CD4-positive, alpha-beta memory T cell (primary cell): ENCODE measurements around the gene PAX7. TPM values are rescaled to one million over a fixed set of nuclear protein-coding genes. Genes with fewer than 3 reads are reported as not detected.

Experiments used
- polyA plus RNA-seq, 2 donors: library from polyadenylated mRNA; unstranded; fragments of 300-500 nt; fragmentation: Illumina TruSeq; gene quantifications; one replicate each; pipeline ENCODE4 v1.2.3, GENCODE V29; 2021
- total RNA-seq, 2 experiments: library from RNA; stranded (reverse); gene quantifications; one replicate each; pipeline ENCODE4 v1.2.3, GENCODE V29; 2021

The PAX7 gene
- total and polyA plus RNA-seq, 4 experiments from 2014 or later = not detected

Other genes with a start within 250 kb of the PAX7 start
- not detected for gene KLHDC7A, start 149.9 kb upstream of the PAX7 start, total RNA-seq
- not detected for gene KLHDC7A, start 149.9 kb upstream of the PAX7 start, polyA plus RNA-seq
- gene TAS1R2, start 228.8 kb downstream of the PAX7 start, total RNA-seq = not detected
- not detected for gene TAS1R2, start 228.8 kb downstream of the PAX7 start, polyA plus RNA-seq